CD4-positive, alpha-beta T cell treated with Interleukin-15 for 1 hour (primary cell): ENCODE data around the gene ADAP1.

Experiments used
- DNase-seq: peaks from one replicate; pipeline ENCODE4 v3.0.0-alpha.2; 2020

The ADAP1 gene

GRCh38 chr7:935874-936385, 18.6 kb downstream of the ADAP1 start:
- DNase-seq: peak; percentile 12

- peak; percentile 10 for DNase-seq
These were observed 19.2 kb downstream of the ADAP1 start for GRCh38 chr7:935164-935873.

- peak; percentile 5 for DNase-seq
These were observed 19.9 kb downstream of the ADAP1 start for GRCh38 chr7:934469-935163.

GRCh38 chr7:932651-932975, 21.9 kb downstream of the ADAP1 start:
- no peak for DNase-seq

GRCh38 chr7:931871-932650, 22.4 kb downstream of the ADAP1 start:
- DNase-seq: peak; percentile 15

- peak; percentile 31 for DNase-seq
These were observed 23.3 kb downstream of the ADAP1 start for GRCh38 chr7:930975-931758.

- peak; percentile 1 for DNase-seq
These were observed 25.2 kb downstream of the ADAP1 start for GRCh38 chr7:929311-929711.

GRCh38 chr7:927031-927671, 27.3 kb downstream of the ADAP1 start:
- DNase-seq: peak; percentile 15

GRCh38 chr7:926061-927030, 28.1 kb downstream of the ADAP1 start:
- DNase-seq: peak; percentile 14

GRCh38 chr7:925601-926000, 28.9 kb downstream of the ADAP1 start:
- DNase-seq: peak; percentile 75

GRCh38 chr7:924541-925231, 29.8 kb downstream of the ADAP1 start:
- peak; percentile 62 for DNase-seq

- DNase-seq: peak; percentile 15
These were observed 30.4 kb downstream of the ADAP1 start for GRCh38 chr7:924042-924441.

- peak; percentile 92 for DNase-seq
These were observed 31.1 kb downstream of the ADAP1 start for GRCh38 chr7:923108-924041.

GRCh38 chr7:922334-923107, 32.0 kb downstream of the ADAP1 start:
- DNase-seq: peak; percentile 59

- peak; percentile 20 for DNase-seq
These were observed 32.7 kb downstream of the ADAP1 start for GRCh38 chr7:921581-922333.

GRCh38 chr7:921071-921461, 33.4 kb downstream of the ADAP1 start:
- DNase-seq: peak; percentile 15

GRCh38 chr7:920351-921070, 34.0 kb downstream of the ADAP1 start:
- peak; percentile 15 for DNase-seq
